Astrocyte (in vitro differentiated cells and primary cell): ENCODE measurements around the gene SLC39A8.

ENCODE experiments used
- CTCF ChIP-seq: IDR thresholded peaks from 2 replicates; pipeline ENCODE4 v1.5.1; 2011; ENCODE audit warnings: low read depth, mild to moderate bottlenecking, inconsistent platforms, low read length, moderate library complexity; ENCODE audit not compliant: insufficient read depth
- EZH2 ChIP-seq: IDR thresholded peaks from 2 replicates; pipeline ENCODE4 v1.6.1; 2012; ENCODE audit warnings: mild to moderate bottlenecking, low read length, inconsistent platforms; ENCODE audit not compliant: insufficient read depth

- TF ChIP-seq CTCF (no peak), EZH2 (no peak)
These were observed 18.3 kb downstream of the SLC39A8 start for GRCh38 chr4:102326951-102327350.
